OCI-LY3 (cell line): ENCODE data around the gene ARL1.

Source experiments
- H2AFZ ChIP-seq: fragments of 200-600, 300-600 bp; shearing (Covaris generic); 2 replicates; pipeline ENCODE4 v1.6.0; 2014; ENCODE audit warnings: antibody characterized with exemption, low read depth, low read length
- H3K27ac ChIP-seq: fragments of 200-600, 300-600 bp; sonication (generic); 2 replicates; pipeline ENCODE4 v1.5.1; 2014; ENCODE audit warnings: mild to moderate bottlenecking, low read length, moderate library complexity, mixed read lengths
- H3K27me3 ChIP-seq: fragments of 200-600, 300-600 bp; sonication (generic); 2 replicates; pipeline ENCODE4 v1.6.1; 2014; ENCODE audit warnings: low read depth, low read length, mixed read lengths
- H3K36me3 ChIP-seq: fragments of 200-600, 300-600 bp; sonication (generic); replicated peaks from 2 replicates; pipeline ENCODE3; 2014; ENCODE audit warnings: low read depth, low read length, mixed read lengths
- H3K4me1 ChIP-seq: fragments of 300-600, 200-600 bp; sonication (generic); 2 replicates; pipeline ENCODE4 v1.6.1; 2014; ENCODE audit warnings: low read length, mixed read lengths
- H3K4me2 ChIP-seq: fragments of 200-600, 300-600 bp; sonication (generic); 2 replicates; pipeline ENCODE4 v1.6.1; 2014; ENCODE audit warnings: low read length, mixed read lengths
- H3K4me3 ChIP-seq: fragments of 300-600, 200-600 bp; sonication (generic); 2 replicates; pipeline ENCODE4 v1.5.1; 2014; ENCODE audit warnings: antibody characterized with exemption, mild to moderate bottlenecking, low read length, moderate library complexity
- H3K79me2 ChIP-seq: fragments of 300-600, 200-600 bp; shearing (Covaris generic); 2 replicates; pipeline ENCODE4 v1.6.1; 2014; ENCODE audit warnings: mild to moderate bottlenecking, low read length, mixed read lengths
- H3K9ac ChIP-seq: fragments of 300-600, 200-600 bp; shearing (Covaris generic); 2 replicates; pipeline ENCODE4 v1.6.0; 2014; ENCODE audit warnings: mild to moderate bottlenecking, low read length, moderate library complexity
- H3K9me3 ChIP-seq: fragments of 200-600, 300-600 bp; shearing (Covaris generic); 2 replicates; pipeline ENCODE4 v1.6.1; 2014; ENCODE audit warnings: low read length, mixed read lengths; ENCODE audit not compliant: insufficient read depth
- H4K20me1 ChIP-seq: fragments of 200-600, 300-600 bp; sonication (generic); 2 replicates; pipeline ENCODE4 v1.6.1; 2016; ENCODE audit warnings: low read length, mixed read lengths; ENCODE audit not compliant: insufficient read depth
- EZH2phosphoT487 ChIP-seq: fragments of 200-600 bp; shearing (Covaris generic); IDR thresholded peaks from 2 replicates; pipeline ENCODE4 v1.6.1; 2018; ENCODE audit warnings: antibody characterized with exemption, mixed run types, low read depth
- TF ChIP-seq, protein P1 (sequence below): fragments of 200-600, 300-600 bp; sonication (generic); IDR thresholded peaks from 2 replicates; pipeline ENCODE4 v1.5.1; 2014; ENCODE audit warnings: antibody characterized with exemption, low read length, low read depth

The ARL1 gene

DNA sequence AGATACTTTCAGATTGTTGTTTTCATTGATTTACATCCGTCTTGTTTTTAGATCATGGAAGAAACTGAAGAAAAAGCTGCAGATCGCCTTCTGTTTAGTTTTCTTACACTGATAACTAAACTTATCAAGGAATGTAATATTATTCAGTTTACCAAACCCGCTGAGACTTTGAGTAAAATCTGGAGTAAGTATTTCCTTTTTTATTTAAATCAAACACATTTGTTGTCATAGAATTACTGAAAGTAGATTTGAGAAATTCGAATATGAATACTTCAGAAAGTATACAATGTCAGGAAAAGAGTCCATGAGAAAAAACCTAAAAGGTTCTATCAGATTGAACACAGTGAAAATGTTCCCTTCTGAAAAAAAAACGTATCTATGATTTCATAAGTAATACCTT, 32.0 kb downstream of the ARL1 start:
- Histone ChIP-seq H3K79me2 (no peaks in the 10 kb centered on the region), H3K4me1 (peaks cover 11% of the 10 kb centered on the region), H3K4me3 (no peak overlapping the region), H3K27me3 (no peaks in the 10 kb centered on the region), H2AFZ (no peak overlapping the region), H3K9ac (no peak overlapping the region), H4K20me1 (no peaks in the 10 kb centered on the region), H3K9me3 (no peaks in the 10 kb centered on the region), H3K4me2 (peak overlapping the region; percentile 19), H3K27ac (no peak overlapping the region), H3K36me3 (peaks cover 63% of the 10 kb centered on the region)
- TF ChIP-seq EZH2phosphoT487: no peak

DNA sequence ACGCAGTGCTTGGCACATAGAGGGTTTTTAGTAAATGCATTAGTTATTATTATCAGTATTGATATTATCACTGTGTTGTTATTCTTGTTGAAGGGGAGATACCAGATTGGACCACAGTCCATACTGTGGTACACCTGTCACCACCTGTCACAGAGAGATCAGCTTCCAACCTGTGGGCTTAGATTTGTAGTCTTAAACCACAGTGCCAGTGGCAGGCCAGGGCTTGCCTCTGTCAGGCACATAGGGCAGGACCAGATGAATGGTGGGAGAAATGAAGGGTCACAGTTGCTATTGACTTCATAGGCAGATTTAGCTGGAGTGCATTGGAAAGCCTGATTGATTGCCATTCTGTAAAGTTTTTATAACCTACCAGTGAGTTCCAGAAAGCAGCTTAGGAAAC, 35.1 kb downstream of the ARL1 start:
- Histone ChIP-seq H3K27ac (no peak overlapping the region), H3K79me2 (no peaks in the 10 kb centered on the region), H4K20me1 (no peaks in the 10 kb centered on the region), H3K27me3 (no peaks in the 10 kb centered on the region), H3K4me2 (no peak overlapping the region), H3K4me3 (no peak overlapping the region), H3K36me3 (peaks cover 64% of the 10 kb centered on the region), H3K9me3 (no peaks in the 10 kb centered on the region), H2AFZ (no peak overlapping the region), H3K9ac (no peak overlapping the region), H3K4me1 (peaks cover 11% of the 10 kb centered on the region)
- TF ChIP-seq, protein P1, sequence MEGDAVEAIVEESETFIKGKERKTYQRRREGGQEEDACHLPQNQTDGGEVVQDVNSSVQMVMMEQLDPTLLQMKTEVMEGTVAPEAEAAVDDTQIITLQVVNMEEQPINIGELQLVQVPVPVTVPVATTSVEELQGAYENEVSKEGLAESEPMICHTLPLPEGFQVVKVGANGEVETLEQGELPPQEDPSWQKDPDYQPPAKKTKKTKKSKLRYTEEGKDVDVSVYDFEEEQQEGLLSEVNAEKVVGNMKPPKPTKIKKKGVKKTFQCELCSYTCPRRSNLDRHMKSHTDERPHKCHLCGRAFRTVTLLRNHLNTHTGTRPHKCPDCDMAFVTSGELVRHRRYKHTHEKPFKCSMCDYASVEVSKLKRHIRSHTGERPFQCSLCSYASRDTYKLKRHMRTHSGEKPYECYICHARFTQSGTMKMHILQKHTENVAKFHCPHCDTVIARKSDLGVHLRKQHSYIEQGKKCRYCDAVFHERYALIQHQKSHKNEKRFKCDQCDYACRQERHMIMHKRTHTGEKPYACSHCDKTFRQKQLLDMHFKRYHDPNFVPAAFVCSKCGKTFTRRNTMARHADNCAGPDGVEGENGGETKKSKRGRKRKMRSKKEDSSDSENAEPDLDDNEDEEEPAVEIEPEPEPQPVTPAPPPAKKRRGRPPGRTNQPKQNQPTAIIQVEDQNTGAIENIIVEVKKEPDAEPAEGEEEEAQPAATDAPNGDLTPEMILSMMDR: no peak
- TF ChIP-seq EZH2phosphoT487: no peak

DNA sequence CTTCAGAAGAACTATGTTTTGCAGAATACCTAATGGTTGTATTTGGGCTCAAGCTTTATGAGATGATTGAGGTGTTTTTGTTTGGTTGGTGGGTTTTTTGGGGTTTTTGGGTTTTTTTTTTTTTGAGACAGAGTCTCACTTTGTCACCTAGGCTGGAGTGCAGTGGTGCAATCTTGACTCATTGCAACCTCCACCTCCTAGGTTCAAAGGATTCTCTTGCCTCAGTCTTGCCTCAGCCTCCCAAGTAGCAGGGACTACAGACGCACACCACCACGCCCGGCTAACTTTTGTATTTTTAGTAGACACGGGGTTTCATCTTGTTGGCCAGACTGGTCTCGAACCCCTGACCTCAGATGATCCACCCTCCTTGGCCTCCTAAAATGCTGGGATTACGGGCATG, 39.6 kb downstream of the ARL1 start:
- Histone ChIP-seq H3K9me3 (no peaks in the 10 kb centered on the region), H3K4me1 (no peaks in the 10 kb centered on the region), H3K9ac (no peak overlapping the region), H3K27ac (no peak overlapping the region), H4K20me1 (no peaks in the 10 kb centered on the region), H3K36me3 (peaks cover 65% of the 10 kb centered on the region), H2AFZ (no peak overlapping the region), H3K27me3 (no peaks in the 10 kb centered on the region), H3K4me2 (no peak overlapping the region), H3K4me3 (no peak overlapping the region), H3K79me2 (no peaks in the 10 kb centered on the region)
- TF ChIP-seq, protein P1: no peak
- TF ChIP-seq EZH2phosphoT487: no peak

DNA sequence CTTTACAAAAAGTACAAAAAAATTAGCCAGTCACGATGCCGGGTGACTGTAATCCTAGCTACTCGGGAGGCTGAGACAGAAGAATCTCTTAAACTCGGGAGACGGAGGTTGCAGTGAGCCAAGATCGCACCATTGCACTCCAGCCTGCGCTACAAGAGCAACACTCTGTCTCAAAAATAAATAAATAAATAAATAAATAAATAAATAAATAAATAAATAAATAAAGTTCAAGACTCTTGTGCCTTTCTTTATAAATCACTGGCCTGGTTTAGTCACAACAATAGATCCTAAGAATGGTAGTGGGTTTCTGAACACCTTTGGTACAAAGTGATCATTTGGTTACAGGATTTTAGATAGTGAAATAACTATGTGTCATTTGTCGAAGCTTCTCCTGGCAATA, 46.1 kb downstream of the ARL1 start:
- no peak overlapping the region for H3K4me3 ChIP-seq
- H4K20me1 ChIP-seq: no peaks in the 10 kb centered on the region
- no peaks in the 10 kb centered on the region for H3K79me2 ChIP-seq
- H2AFZ ChIP-seq: no peak overlapping the region
- H3K9me3 ChIP-seq: no peaks in the 10 kb centered on the region
- H3K9ac ChIP-seq: no peak overlapping the region
- no peak overlapping the region for H3K4me2 ChIP-seq
- H3K27me3 ChIP-seq: no peaks in the 10 kb centered on the region
- H3K27ac ChIP-seq: no peak overlapping the region
- H3K36me3 ChIP-seq: peaks cover 35% of the 10 kb centered on the region
- no peaks in the 10 kb centered on the region for H3K4me1 ChIP-seq
- TF ChIP-seq, protein P1: no peak
- TF ChIP-seq EZH2phosphoT487: no peak

DNA sequence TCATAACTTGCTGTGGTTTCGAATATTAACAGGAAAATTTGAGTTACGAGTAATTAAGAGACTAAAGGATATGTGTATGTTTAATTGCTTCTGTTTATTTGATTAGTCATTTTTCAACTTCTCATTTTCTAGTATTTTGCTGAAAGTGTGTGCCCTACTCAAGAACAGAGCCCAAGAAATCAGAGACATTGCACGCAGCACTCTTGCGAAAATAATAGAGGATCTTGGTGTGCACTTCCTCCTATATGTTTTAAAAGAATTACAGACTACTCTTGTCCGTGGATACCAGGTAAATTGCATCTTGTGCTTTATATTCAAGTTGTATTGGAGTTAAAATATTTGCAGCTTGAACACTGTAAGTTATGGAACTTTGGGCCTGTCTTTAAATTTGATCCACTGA, 50.8 kb downstream of the ARL1 start:
- H3K9ac ChIP-seq: no peak overlapping the region
- H2AFZ ChIP-seq: no peak overlapping the region
- peaks cover 15% of the 10 kb centered on the region for H3K36me3 ChIP-seq
- TF ChIP-seq, protein P1: no peak
- TF ChIP-seq EZH2phosphoT487: no peak
- no peaks in the 10 kb centered on the region for H3K27me3 ChIP-seq
- no peaks in the 10 kb centered on the region for H3K4me1 ChIP-seq
- H3K4me2 ChIP-seq: no peak overlapping the region
- H3K9me3 ChIP-seq: no peaks in the 10 kb centered on the region
- H3K79me2 ChIP-seq: no peaks in the 10 kb centered on the region
- H3K27ac ChIP-seq: no peak overlapping the region
- H3K4me3 ChIP-seq: no peak overlapping the region
- H4K20me1 ChIP-seq: no peaks in the 10 kb centered on the region
